Neural cell (in vitro differentiated cells): Measurements from ENCODE around the gene SDK2. TPM values are rescaled to one million over a fixed set of nuclear protein-coding genes. Genes with fewer than 3 reads are reported as not detected.

Experiments used
- H2AFZ ChIP-seq: fragments of 200-600, 300-800 bp; sonication (generic), shearing (Covaris generic); 2 replicates; pipeline ENCODE4 v1.6.0; 2014; ENCODE audit warnings: low read depth, mild to moderate bottlenecking, antibody characterized with exemption, low read length, moderate library complexity
- H3F3A ChIP-seq: fragments of 200-600 bp; shearing (Covaris generic); 2 replicates; pipeline ENCODE4 v1.6.1; 2016; ENCODE audit warnings: mild to moderate bottlenecking, moderate library complexity, mixed read lengths, antibody characterized with exemption, low read length; ENCODE audit not compliant: insufficient read depth, poor library complexity, severe bottlenecking
- H3K27ac ChIP-seq: fragments of 200-600, 300-800 bp; sonication (generic), shearing (Covaris generic); 2 replicates; pipeline ENCODE4 v1.5.1; 2014; ENCODE audit warnings: mild to moderate bottlenecking, low read length, moderate library complexity
- H3K27me3 ChIP-seq: fragments of 300-800, 200-600 bp; sonication (generic), shearing (Covaris generic); 2 replicates; pipeline ENCODE4 v1.6.0; 2014; ENCODE audit warnings: mild to moderate bottlenecking, low read depth, low read length, moderate library complexity; ENCODE audit not compliant: insufficient read depth
- H3K36me3 ChIP-seq: fragments of 300-800, 200-600 bp; sonication (generic), shearing (Covaris generic); 2 replicates; pipeline ENCODE4 v1.5.1; 2014; ENCODE audit warnings: mild to moderate bottlenecking, antibody characterized with exemption, low read length, moderate library complexity; ENCODE audit not compliant: insufficient read depth
- H3K4me2 ChIP-seq: fragments of 300-800, 200-600 bp; sonication (generic), shearing (Covaris generic); 2 replicates; pipeline ENCODE4 v1.6.0; 2014; ENCODE audit warnings: mild to moderate bottlenecking, low read length
- H3K4me3 ChIP-seq: fragments of 300-800, 200-600 bp; sonication (generic), shearing (Covaris generic); 2 replicates; pipeline ENCODE4 v1.5.1; 2014; ENCODE audit warnings: mild to moderate bottlenecking, low read length, moderate library complexity
- H3K79me2 ChIP-seq: fragments of 200-600 bp; shearing (Covaris generic); replicated peaks from 2 replicates; pipeline ENCODE4 v1.6.0; 2014; ENCODE audit warnings: mild to moderate bottlenecking, low read length, moderate library complexity; ENCODE audit not compliant: insufficient read depth
- H3K9ac ChIP-seq: fragments of 300-800, 200-600 bp; sonication (generic), shearing (Covaris generic); 2 replicates; pipeline ENCODE4 v1.6.1; 2016; ENCODE audit warnings: mild to moderate bottlenecking, low read length, mixed read lengths
- H3K9me2 ChIP-seq: fragments of 200-600 bp; shearing (Covaris generic); 2 replicates; pipeline ENCODE4 v1.6.1; 2016; ENCODE audit warnings: mild to moderate bottlenecking, low read length, mixed read lengths; ENCODE audit not compliant: insufficient read depth
- H3K9me3 ChIP-seq: fragments of 200-600, 300-800 bp; sonication (generic), shearing (Covaris generic); 2 replicates; pipeline ENCODE4 v1.6.1; 2016; ENCODE audit warnings: mild to moderate bottlenecking, mixed run types, low read length, moderate library complexity, mixed read lengths
- H4K20me1 ChIP-seq: fragments of 200-600 bp; shearing (Covaris generic); 2 replicates; pipeline ENCODE4 v1.6.1; 2016; ENCODE audit warnings: mild to moderate bottlenecking, mixed run types; ENCODE audit not compliant: insufficient read depth
- EP300 ChIP-seq: fragments of 450-650 bp; conservative IDR thresholded peaks from 2 replicates; pipeline ENCODE4 v1.6.1; 2014; ENCODE audit warnings: antibody characterized with exemption, mild to moderate bottlenecking, moderate library complexity; ENCODE audit not compliant: poor library complexity, severe bottlenecking
- EZH2 ChIP-seq: fragments of 200-600, 300-800 bp; shearing (Covaris generic), sonication (generic); IDR thresholded peaks from 2 replicates; pipeline ENCODE4 v1.6.1; 2014; ENCODE audit warnings: antibody characterized with exemption, low read length, borderline replicate concordance, mild to moderate bottlenecking; ENCODE audit not compliant: insufficient read depth, poor library complexity, severe bottlenecking
- MXI1 ChIP-seq: fragments of 450-650 bp; conservative IDR thresholded peaks from 2 replicates; pipeline ENCODE4 v1.6.1; 2014; ENCODE audit warnings: antibody characterized with exemption, mild to moderate bottlenecking; ENCODE audit not compliant: poor library complexity, severe bottlenecking
- RAD21 ChIP-seq: fragments of 450-650 bp; conservative IDR thresholded peaks from 2 replicates; pipeline ENCODE4 v1.6.1; 2014; ENCODE audit warnings: antibody characterized with exemption, mild to moderate bottlenecking, moderate library complexity
- REST ChIP-seq: IDR thresholded peaks from 2 replicates; pipeline ENCODE4 v1.6.1; 2012; ENCODE audit warnings: borderline replicate concordance
- SMC3 ChIP-seq: fragments of 450-650 bp; conservative IDR thresholded peaks from 2 replicates; pipeline ENCODE4 v1.6.1; 2014; ENCODE audit warnings: antibody characterized with exemption, mild to moderate bottlenecking, moderate library complexity; ENCODE audit not compliant: poor library complexity
- TAF1 ChIP-seq: IDR thresholded peaks from 2 replicates; pipeline ENCODE4 v1.6.1; 2012; ENCODE audit warnings: low read depth
- polyA plus RNA-seq: library from polyadenylated mRNA; depleted of rRNA; stranded (reverse); fragments of >200 nt; gene quantifications from 2 replicates; pipeline ENCODE4 v1.2.3, GENCODE V29; 2014
- TF ChIP-seq, protein P1 (sequence below): fragments of 450-650 bp; IDR thresholded peaks from 2 replicates; pipeline ENCODE4 v1.5.1; 2014; ENCODE audit warnings: antibody characterized with exemption, mild to moderate bottlenecking, moderate library complexity; ENCODE audit not compliant: poor library complexity, severe bottlenecking

The SDK2 gene
- polyA plus RNA-seq, 1 donor from 2014 or later: 0.73 TPM

- Histone ChIP-seq H2AFZ (no peak overlapping the region), H3K9ac (peak overlapping the region; percentile 23), H3K36me3 (no peaks in the 10 kb centered on the region), H3K9me3 (no peaks in the 10 kb centered on the region), H3K4me3 (no peak overlapping the region), H3F3A (no peaks in the 10 kb centered on the region), H3K4me2 (no peak overlapping the region), H3K27ac (peak overlapping the region; percentile 61), H4K20me1 (no peaks in the 10 kb centered on the region), H3K79me2 (no peaks in the 10 kb centered on the region), H3K27me3 (no peaks in the 10 kb centered on the region), H3K9me2 (no peaks in the 10 kb centered on the region)
- TF ChIP-seq RAD21 (no peak), SMC3 (no peak), TAF1 (no peak), EP300 (no peak), REST (no peak), EZH2 (no peak), MXI1 (no peak)
- TF ChIP-seq, protein P1, sequence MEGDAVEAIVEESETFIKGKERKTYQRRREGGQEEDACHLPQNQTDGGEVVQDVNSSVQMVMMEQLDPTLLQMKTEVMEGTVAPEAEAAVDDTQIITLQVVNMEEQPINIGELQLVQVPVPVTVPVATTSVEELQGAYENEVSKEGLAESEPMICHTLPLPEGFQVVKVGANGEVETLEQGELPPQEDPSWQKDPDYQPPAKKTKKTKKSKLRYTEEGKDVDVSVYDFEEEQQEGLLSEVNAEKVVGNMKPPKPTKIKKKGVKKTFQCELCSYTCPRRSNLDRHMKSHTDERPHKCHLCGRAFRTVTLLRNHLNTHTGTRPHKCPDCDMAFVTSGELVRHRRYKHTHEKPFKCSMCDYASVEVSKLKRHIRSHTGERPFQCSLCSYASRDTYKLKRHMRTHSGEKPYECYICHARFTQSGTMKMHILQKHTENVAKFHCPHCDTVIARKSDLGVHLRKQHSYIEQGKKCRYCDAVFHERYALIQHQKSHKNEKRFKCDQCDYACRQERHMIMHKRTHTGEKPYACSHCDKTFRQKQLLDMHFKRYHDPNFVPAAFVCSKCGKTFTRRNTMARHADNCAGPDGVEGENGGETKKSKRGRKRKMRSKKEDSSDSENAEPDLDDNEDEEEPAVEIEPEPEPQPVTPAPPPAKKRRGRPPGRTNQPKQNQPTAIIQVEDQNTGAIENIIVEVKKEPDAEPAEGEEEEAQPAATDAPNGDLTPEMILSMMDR: no peak
These were observed 286.3 kb downstream of the SDK2 start for GRCh38 chr17:73357981-73358380.

GRCh38 chr17:73357318-73357717, 286.9 kb downstream of the SDK2 start:
- TF ChIP-seq, protein P1: no peak
- peak; percentile 26 for TF ChIP-seq EP300
- TF ChIP-seq RAD21: peak; percentile 9
- Histone ChIP-seq H3K9me3 (no peaks in the 10 kb centered on the region), H4K20me1 (no peaks in the 10 kb centered on the region), H3K36me3 (no peaks in the 10 kb centered on the region), H2AFZ (no peak overlapping the region), H3K27me3 (no peaks in the 10 kb centered on the region), H3K4me2 (no peak overlapping the region), H3K9me2 (no peaks in the 10 kb centered on the region), H3K4me3 (no peak overlapping the region), H3K9ac (peak overlapping the region; percentile 23), H3K79me2 (no peaks in the 10 kb centered on the region), H3K27ac (peak overlapping the region; percentile 61), H3F3A (no peaks in the 10 kb centered on the region)
